MV-4-11 (cell line): ENCODE measurements around the gene COPS3.
A peak's percentile ranks its signal among the peaks of the same experiment; 100 is the strongest.

Experiments
- DNase-seq: peaks from one replicate; lab custom pipeline; 2025; lab: John Stamatoyannopoulos, UW

COPS3 gene

DNA sequence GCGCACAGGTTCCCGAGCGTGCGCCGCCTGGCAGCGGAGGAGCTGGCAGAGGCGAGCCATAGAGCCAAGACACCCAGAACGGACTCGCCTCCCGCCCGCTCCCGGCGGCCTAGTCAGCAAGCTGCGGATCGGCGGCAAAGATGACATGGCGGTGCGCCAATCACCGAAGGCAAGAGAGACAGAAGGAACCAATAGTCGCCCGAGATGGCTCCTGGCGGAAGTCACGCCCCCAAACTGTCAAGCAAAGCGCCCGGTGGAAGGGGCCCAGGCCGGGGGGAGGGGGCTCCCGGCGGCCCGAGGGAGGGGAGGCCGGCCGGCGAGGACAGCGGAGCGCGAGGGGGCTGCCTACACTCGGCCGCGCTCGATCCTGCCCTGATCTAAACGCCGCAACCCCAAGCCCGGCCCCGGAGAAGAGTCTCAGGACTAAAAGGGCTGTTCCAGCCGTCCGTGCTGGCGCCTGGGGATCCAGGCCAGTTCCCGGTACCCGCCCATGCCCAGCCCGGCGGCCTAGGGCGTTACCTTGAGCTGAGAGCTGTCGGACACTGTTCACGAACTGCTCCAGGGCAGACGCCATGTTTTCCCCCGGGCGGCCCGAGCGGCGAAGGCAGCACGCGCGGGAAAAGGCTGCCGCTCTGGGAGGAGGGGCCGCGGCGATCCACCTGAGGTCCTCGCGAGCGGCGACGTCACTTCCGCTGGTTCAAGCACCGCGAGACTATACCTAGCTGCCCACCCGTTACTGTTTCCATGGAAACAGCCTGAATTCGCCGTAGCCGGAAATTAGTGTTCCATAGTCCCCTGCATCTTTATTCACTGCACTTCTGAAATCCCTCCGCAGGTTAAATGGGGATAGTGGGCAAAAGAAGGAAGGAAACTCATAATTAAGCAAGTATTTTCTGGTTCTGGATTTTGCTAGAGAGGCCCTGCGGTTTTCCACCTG, at the start of gene COPS3:
Gene COPS3, minus strand, starts transcription at position 634 of the 937 bp plus-strand sequence. Its CDS starts 60 bp downstream, at position 574.
- DNase-seq, result peak; percentile 96

- DNase-seq, result no peak
These were observed 47.2 kb upstream of the COPS3 start for GRCh38 chr17:17328251-17328650.

DNA sequence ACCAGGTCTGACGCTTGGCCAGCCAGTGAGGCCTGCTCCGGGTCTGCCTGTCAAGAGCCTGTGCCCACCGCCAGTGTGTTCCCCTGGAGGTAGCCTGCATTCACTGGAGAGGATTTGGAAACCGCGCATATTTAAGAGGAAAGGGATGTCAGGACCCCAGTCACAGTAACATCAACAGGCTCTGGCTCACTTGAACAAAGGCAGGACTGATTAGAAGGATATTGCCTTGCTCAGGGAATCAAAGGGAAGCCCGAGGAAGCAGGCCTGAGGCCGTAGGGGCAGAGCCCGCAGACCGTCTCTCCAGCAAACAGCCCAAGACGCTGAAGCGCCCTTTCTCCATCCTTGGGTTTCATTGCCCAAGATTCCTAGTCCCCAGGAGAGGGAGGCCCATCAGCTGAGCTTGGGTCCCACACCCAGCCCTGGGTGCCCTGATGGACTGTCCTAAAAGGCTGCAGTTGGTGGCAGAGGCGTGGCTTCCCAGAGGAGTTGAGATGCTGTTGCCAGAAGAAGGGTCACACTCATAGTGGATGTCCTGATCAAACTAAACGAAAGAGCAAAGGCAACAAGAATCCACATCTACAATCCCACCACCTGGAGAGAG, 45.3 kb upstream of the COPS3 start:
- no peak for DNase-seq

DNA sequence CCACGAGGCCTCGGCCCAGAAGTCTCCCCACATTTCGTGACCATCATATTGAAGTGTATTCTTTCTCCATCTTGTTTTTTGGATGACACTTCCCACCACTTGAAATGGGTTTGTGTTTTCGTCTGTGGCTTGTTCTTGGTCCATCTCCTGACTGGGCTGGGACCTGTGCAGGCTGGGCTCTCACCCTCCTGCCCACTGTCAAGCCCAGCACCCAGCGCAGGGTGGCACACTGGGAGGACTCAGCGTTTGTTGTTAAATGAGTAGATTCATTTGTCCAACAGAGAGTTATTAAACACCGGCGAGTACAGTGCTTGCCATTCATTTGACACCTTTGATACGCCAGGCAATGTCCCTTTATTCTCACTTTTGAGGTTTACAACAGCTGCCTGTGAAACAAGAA, 44.8 kb upstream of the COPS3 start:
- DNase-seq, result no peak

DNA sequence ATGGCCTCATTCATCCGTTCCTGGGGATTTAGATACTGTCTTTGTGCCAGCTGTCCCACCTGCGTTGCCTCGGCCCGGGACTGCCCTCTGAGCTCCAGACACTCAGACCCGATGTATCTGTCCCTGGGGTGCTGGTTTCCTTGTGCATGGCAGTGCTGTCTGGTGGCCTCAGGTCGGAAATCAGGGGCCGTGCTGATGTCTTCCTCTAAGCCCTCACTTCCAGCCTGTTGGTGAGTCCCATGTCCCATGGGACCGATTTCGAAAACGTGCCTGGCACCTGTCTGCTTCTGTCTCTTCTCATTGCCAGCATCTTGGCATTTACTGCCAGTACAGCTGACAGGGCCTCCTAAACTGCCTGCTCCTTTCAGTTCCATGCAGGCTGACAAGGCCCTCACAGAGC, 44.2 kb upstream of the COPS3 start:
- no peak for DNase-seq

DNA sequence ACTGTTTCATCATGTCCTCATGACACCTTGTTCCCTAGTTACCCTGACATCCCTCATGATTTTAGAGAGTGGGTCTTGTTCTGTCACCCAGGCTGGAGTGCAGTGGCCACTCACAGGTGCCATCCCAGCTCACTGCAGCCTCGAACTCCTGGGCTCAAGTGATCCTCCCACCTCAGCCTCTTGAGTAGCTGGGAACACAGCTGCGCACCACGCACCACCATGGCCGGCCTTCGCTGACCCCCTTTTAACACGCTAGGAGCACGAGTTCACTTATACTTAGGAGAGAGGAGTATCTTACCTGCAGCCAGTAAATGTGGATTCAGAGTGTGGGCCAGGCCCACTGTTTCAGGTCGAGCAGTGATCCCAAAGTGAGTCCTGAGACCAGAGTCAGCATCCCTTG, 43.6 kb upstream of the COPS3 start:
- no peak for DNase-seq

DNA sequence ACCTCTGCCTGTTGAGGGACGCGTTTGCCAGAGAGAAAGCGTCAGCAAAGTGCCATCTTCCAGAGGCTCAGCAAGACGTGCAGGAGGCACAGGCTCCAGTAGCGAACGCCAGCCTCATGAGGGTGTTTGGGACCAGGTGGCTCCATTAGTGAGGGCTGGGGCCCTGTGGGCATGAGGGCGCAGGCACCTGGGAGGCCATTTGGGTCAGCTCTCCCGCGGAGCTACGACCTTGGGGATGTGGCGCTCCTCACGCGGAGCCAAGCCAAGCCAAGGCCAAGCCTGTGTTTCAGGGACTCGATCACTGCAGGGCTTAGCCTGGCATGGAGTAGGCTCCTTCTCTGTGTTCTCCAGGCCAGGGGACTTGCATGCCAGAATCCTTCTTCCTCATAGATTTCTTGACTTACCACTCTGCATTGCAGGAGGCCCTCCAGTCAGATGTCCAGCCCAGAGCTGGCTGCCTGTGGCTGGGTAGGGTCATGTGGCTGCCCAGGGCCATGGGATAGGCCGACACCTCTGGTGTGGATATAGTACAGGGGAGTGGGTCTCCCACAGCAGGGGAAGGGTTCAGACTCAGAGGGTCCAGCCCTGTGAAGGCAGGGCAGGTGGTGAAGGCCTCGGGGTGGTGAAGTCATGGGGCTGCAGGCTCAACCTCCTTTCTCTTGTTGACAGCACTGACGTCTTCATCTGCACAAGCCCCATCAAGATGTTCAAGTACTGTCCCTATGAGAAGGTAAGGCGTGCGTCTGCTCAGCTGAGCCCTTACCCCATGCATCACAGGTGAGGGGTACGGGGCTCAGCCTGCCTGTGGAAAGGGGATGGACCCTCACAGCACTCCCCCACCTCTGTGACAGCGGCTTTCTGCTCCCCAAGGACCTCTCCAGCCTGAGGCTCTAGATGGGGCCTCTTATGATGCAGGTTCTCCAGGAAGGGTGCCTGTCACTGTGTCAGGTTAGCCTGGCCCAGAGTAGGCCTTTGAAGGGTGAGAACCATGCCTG, 41.8 kb upstream of the COPS3 start:
- no peak for DNase-seq

DNA sequence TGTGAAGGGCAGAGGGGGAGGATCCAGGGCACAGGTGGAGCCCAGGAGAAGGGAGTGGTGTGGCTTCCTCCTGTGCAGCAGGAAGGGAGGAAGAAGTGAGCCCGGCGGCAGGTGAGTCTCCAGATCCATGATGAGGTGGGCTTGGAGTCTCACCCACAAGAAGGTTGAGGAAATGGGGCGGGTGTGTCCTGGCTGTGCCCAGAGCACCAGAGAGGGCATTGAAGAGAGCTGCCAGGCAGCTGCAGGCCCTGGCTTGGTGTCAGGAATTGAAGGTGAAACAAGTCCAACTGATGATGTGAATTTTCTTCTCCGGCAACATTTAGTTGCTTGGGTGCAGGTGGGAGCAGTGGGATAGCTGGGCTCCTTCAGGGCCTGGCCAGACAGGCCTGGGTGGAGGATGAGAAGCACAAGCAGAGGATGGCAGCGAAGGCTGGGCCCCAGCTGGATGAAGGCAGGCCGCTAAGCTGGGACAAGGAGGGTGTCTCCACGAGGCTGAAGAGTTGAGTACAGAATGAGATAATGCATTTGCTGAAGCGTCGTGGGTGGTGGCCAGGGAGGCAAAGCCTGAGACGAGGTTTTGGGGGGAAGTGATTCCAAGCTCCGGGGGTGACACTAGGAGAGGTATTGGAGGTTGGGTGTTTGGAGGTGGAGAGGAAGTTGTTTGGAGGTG, 40.4 kb upstream of the COPS3 start:
- DNase-seq, result no peak

- no peak for DNase-seq
These were observed 39.8 kb upstream of the COPS3 start for GRCh38 chr17:17320911-17321220.

DNA sequence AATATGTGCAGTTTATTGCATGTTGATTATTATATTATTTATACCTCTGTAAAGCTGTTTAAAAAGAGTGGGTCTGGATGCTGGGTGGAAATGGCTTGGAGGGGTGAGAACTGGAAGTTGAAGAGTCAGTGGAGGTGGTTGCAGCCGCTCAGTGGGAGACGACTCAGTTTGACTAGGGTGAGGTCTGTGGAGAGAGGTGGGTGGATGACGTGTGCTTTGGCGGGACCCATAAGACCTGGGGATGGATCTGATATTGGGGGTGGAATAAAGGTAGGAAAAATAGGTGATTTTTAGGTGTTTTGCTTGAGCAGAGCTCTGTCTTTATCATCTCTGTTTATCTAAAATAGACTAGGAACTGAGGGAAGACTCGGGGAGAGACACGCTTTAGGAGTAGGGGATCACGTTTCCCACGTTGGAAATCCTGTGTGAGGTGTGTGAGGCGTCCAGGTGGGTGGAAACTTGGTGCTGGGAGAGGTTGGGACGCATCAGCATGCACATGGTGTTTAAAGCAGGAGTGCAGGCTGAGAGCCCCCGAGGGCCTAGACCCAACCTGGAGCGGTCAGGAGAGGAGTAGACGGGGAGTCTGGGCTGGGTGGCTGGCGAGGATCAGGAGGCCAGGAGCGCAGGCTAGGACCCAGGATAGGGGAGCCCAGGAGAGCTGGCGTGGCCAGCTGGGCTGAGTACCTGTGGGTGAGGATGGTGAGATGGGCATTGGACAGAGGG, 39.3 kb upstream of the COPS3 start:
- DNase-seq, result no peak

DNA sequence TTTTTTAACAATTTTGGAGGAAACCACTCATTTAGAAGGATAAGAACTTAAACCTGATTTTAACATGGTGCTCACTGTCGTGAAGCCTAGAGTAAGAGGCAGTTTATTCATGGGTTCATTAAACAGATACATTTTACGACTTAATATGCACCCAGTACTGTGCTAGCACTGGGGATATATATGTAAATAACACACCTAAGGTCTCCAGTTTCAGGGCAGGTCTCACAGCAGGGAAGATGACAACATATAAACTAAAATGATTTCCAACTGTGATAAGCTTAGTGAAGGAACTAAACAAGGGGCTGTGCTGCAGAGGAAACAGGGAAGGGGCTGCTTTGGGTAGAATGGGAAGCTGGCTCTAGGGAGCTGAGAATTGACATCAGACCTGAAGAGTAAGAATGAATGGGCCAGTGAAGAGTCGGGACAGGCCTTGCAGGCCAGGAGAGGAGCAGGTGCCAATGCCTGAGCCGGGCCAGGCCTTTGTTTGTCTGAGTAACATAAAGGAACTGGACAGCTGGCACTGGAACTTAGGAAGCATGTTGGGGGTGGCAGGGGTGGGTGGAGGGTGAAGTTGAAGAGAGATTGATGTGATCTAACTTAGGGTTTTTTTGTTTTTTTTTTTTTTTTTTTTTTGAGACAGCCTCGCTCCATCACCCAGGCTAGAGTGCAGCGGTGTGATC, 34.2 kb upstream of the COPS3 start:
- DNase-seq, result no peak

- no peak for DNase-seq
These were observed 33.5 kb upstream of the COPS3 start for GRCh38 chr17:17314501-17315071.

DNA sequence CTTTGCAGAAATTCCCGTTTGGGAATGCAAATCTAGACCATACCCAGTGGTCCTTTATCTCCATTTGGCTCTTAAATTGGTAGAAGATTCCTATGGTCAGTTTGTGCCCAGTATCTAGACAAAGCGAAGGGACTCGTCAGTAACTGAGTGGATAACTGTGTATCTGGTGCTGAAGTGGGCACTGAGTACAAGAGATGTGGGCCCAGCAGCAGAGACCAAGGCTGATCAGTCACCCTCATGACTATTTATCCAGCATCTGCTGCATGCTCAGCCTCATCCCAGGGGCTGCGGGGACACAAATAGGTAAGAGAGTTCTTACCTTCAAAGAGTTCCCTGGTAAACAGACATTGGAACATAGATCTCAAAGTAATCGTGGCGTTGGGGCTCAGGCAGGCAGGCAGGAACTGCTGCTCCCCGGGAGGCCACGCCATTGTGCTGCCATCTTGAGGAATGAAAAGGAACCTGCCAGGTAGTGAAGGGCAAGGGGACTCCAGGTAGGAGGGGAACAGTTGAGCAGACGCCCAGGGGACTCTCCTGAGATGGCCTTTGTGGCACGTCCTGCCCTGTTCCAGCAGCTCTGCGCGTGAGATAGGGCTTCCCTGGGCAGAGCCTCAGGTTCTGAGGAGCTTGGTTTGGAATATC, 32.4 kb upstream of the COPS3 start:
- no peak for DNase-seq

DNA sequence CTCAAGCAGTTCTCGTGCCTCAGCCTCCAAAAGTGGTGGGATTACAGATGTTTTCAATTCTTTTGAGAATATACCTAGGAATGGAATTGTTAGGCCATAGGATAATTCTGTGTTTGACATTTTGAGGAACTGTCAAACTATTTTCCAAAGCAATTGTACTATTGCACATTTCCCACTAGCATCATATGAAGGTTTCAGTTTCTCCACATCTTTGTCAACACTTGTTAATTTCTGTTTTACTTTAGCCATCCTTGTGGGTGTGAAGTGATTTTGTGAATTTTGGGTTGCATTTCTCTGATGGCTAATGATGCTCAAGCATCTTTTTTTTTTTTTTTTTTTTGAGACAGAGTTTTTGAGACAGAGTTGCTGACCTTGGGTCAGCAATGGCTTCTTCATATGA, 28.3 kb upstream of the COPS3 start:
- peak; percentile 27 for DNase-seq

DNA sequence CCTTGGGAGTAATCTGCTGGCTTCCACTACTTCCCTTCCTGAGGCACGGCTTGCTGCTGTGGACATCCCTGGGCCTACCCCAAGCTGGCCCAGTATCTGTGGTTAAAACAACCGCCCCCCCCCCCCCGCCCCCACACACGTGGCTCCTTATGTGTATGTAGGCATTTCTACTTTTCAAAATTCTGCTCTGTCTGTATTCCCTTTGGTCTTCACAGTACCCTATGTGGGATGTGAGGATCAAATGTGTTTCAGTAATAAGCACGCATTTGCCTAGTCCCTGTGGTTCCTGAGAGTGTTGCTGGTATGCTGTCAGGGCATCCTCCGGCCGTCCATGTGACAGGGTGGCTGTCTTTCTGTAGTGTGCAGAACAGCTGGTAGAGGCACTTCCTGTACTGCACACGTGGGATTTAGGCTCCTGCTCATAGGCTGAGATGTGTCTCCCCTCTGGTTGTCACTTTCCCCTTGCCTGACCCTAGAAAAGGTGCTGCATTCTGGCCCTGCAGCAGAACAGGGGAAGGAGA, 24.3 kb upstream of the COPS3 start:
- DNase-seq, result peak; percentile 91

DNA sequence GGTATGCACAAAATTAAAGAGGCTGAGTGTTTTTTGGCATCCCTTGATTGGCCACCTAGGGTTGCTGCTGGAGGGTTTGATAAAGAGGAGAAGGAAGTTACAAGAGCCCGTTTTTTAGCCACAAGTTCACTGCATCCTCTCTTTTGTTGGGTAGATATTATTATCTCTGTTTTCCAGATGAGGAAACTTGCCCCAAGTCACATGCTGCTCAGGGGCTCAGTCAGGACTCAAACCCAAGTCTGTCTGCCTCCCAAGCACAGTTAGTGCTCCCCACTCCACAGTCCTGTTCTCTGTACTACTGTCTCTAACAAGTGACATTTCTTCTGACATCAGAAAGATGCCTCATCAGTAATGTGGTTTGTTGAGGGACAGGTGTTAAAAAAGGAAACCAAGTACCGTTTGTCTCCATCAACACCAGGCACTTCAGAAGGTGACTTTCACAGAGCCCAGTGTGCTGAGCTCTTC, 23.5 kb upstream of the COPS3 start:
- DNase-seq, result peak; percentile 49

- DNase-seq, result no peak
These were observed 22.9 kb upstream of the COPS3 start for GRCh38 chr17:17303847-17304490.

GRCh38 chr17:17303010-17303846, 22.2 kb upstream of the COPS3 start, which contains the start of gene NT5M:
TSS of gene NT5M (plus strand) at chr17:17303373. CDS start at chr17:17303551, 178 bp downstream.
- peak; percentile 61 for DNase-seq
